Fibroblast of the aortic adventitia (primary cell): ENCODE data around the gene CD19. TPM values are rescaled to one million over a fixed set of nuclear protein-coding genes. Genes with fewer than 3 reads are reported as not detected.
"Not testable (repeated sequence)": the region's sequence is repeated elsewhere in the genome, so short reads cannot be mapped to it uniquely, and the experiment has no call there.

Experiments
- DNase-seq: peaks from one replicate; pipeline ENCODE4 v3.0.0-alpha.2; 2010; ENCODE audit warnings: low read depth
- H3K4me3 ChIP-seq: 2 replicates; pipeline ENCODE4 v1.5.1; 2011; ENCODE audit warnings: low read depth, mild to moderate bottlenecking, control low read depth, low read length, moderate library complexity
- total RNA-seq: library from RNA; depleted of rRNA; stranded (reverse); fragments of >200 nt; gene quantifications from 2 replicates; pipeline ENCODE4 v1.2.3, GENCODE V29; 2012; ENCODE audit warnings: low replicate concordance
- TF ChIP-seq, protein P1 (sequence below): IDR thresholded peaks from 2 replicates; pipeline ENCODE4 v1.5.1; 2011; ENCODE audit warnings: mild to moderate bottlenecking, low read length, control low read depth, inconsistent platforms; ENCODE audit not compliant: insufficient read depth

The CD19 gene
- total RNA-seq: 0.33 TPM in 1 of 2 replicates, not detected in the other

- DNase-seq: no peak
- H3K4me3 ChIP-seq: no peak within 1 kb of the TSS
- TF ChIP-seq, protein P1, sequence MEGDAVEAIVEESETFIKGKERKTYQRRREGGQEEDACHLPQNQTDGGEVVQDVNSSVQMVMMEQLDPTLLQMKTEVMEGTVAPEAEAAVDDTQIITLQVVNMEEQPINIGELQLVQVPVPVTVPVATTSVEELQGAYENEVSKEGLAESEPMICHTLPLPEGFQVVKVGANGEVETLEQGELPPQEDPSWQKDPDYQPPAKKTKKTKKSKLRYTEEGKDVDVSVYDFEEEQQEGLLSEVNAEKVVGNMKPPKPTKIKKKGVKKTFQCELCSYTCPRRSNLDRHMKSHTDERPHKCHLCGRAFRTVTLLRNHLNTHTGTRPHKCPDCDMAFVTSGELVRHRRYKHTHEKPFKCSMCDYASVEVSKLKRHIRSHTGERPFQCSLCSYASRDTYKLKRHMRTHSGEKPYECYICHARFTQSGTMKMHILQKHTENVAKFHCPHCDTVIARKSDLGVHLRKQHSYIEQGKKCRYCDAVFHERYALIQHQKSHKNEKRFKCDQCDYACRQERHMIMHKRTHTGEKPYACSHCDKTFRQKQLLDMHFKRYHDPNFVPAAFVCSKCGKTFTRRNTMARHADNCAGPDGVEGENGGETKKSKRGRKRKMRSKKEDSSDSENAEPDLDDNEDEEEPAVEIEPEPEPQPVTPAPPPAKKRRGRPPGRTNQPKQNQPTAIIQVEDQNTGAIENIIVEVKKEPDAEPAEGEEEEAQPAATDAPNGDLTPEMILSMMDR: no peak
Measured at GRCh38 chr16:28931801-28932225, at the start of gene CD19. Gene CD19 (plus strand): TSS chr16:28931971. CDS start chr16:28932001, 30 bp downstream.

- no peak for DNase-seq
- TF ChIP-seq, protein P1: no peak
- H3K4me3 ChIP-seq: no peak overlapping the region
Measured at GRCh38 chr16:28882551-28883160, 49.1 kb upstream of the CD19 start.

DNA sequence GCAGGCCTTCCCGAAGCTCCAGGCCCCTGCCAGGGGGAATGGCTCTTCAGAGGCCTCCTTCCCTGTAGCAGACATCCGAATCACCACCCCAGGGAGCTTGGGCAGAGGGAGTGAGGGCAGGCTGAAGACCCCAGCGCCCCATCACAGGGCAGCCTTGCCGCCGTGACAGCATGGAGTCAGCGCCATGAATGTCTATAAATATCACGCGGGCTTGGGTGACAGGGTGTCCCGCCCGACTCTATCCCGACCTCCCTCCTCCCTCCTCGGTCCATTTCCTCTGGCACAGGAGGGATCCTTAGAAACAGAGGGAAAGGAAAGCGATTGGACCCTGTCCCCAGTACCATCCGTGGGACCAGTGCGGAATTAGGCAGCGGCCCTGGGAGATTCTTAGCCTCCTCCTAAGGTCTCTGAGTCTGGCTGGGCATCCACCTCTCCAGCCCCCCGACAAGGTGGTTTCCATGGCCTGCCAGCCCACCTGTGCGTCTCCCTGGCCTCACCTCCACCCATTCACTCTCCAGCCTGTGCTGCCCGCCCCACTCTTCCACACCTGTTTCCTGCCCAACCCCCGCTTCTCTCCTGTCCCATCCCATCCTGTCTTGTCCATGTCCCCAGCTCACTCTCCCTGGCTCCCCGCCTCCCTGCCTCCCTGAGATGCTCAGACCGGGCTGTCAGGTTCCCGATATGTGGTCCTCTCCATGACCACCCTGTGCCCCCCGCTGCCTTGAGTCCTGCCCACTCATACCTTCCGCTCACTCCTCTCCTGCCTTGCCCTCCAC, 48.4 kb upstream of the CD19 start:
- no peak overlapping the region for H3K4me3 ChIP-seq
- no peak for DNase-seq
- TF ChIP-seq, protein P1: no peak

- no peak for DNase-seq
- TF ChIP-seq, protein P1: no peak
- no peak overlapping the region for H3K4me3 ChIP-seq
Measured at GRCh38 chr16:28884045-28884444, 47.7 kb upstream of the CD19 start.

DNA sequence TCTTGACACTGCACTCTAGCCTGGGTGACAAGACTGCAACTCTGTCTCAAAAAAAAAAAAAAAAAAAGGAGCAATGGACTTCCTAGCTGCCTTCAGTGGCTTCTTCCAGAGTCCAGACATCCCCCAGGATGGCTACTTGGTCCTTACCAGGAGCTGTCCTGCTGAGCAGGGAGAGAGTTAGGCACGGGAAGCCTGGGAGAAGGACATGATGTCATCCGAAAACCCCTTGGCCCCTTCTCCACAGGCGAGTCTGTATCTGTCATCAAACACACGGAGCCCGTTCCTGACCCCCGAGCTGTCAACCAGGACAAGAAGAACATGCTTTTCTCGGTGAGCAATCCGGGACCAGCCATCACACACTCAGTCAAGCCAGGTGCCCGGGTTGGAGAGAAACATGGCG, 44.8 kb upstream of the CD19 start:
- DNase-seq: no peak
- TF ChIP-seq, protein P1: no peak
- H3K4me3 ChIP-seq: no peak overlapping the region

- not testable (repeated sequence) for H3K4me3 ChIP-seq, DNase-seq
Measured at GRCh38 chr16:28890355-28890754, 41.4 kb upstream of the CD19 start.

- TF ChIP-seq, protein P1: no peak
- no peak overlapping the region for H3K4me3 ChIP-seq
- DNase-seq: no peak
Measured at GRCh38 chr16:28891964-28892890, 39.5 kb upstream of the CD19 start.
